ACHN (cell line): Measurements from ENCODE around the gene VPS33B.

Source experiments
- DNase-seq: peaks from one replicate; pipeline ENCODE4 v3.0.0-alpha.2; 2015
- in situ Hi-C: cut with HindIII; loops from 2 replicates; pipeline ENCODE4 v1.10.0; 2017; ENCODE audit warnings: low sequenced_read_pairs, low pct_ligation_motif_present, low pct_unique_long_range_greater_than_20kb

VPS33B gene

GRCh38 chr15:90957031-90957790 is 65.2 kb downstream of the VPS33B start:
- in situ Hi-C loops, result no loop called here
- DNase-seq, result no peak

GRCh38 chr15:90956274-90957030 is 65.9 kb downstream of the VPS33B start:
- in situ Hi-C loops, result no loop called here

GRCh38 chr15:90955624-90956273 is 66.6 kb downstream of the VPS33B start:
- DNase-seq, result no peak
- in situ Hi-C loops, result no loop called here

More at GRCh38 chr15:90956274-90957030, 65.9 kb downstream of the VPS33B start:
- DNase-seq, result no peak

- DNase-seq, result peak; percentile 94
- in situ Hi-C loops, result no loop called here
Measured at GRCh38 chr15:90954712-90955623, 67.4 kb downstream of the VPS33B start, which contains the start of gene RCCD1. Gene RCCD1 (plus strand): TSS chr15:90954884. CDS start chr15:90956735, 1,851 bp downstream.

- in situ Hi-C loops, result no loop called here
Measured at GRCh38 chr15:90953947-90954711, 68.3 kb downstream of the VPS33B start.

GRCh38 chr15:90952901-90953677 is 69.3 kb downstream of the VPS33B start:
- no peak for DNase-seq
- in situ Hi-C loops, result no loop called here

More at GRCh38 chr15:90953947-90954711, 68.3 kb downstream of the VPS33B start:
- DNase-seq, result no peak

- in situ Hi-C loops, result no loop called here
- DNase-seq, result no peak
Measured at GRCh38 chr15:90950676-90951075, 71.7 kb downstream of the VPS33B start.

GRCh38 chr15:90949979-90950675 is 72.3 kb downstream of the VPS33B start:
- in situ Hi-C loops, result no loop called here
- DNase-seq, result no peak
